Testis (tissue), 3 donors: ENCODE results near the gene GALE. TPM values are rescaled to one million over a fixed set of nuclear protein-coding genes. Genes with fewer than 3 reads are reported as not detected.

Experiments
- DNase-seq: peaks from one replicate; pipeline ENCODE4 v3.0.0-alpha.2; 2019
- H3K27ac ChIP-seq, 2 donors: fragments of 200-600 bp; sonication (generic); one replicate each; pipeline ENCODE4 v1.5.1; 2019
- H3K27me3 ChIP-seq: fragments of 200-600 bp; sonication (generic); one replicate; pipeline ENCODE4 v1.5.1; 2019
- H3K36me3 ChIP-seq: fragments of 200-600 bp; sonication (generic); one replicate; pipeline ENCODE4 v1.5.1; 2017; ENCODE audit warnings: low read depth; ENCODE audit errors: missing control alignments
- H3K4me1 ChIP-seq: fragments of 200-600 bp; sonication (generic); one replicate; pipeline ENCODE4 v1.5.1; 2019
- H3K4me3 ChIP-seq, 2 donors: fragments of 200-600 bp; sonication (generic); one replicate each; pipeline ENCODE4 v1.5.1; 2017 to 2019
- H3K9me3 ChIP-seq: fragments of 200-600 bp; sonication (generic); one replicate; pipeline ENCODE4 v1.5.1; 2017
- POLR2A ChIP-seq: fragments of 450-650 bp; IDR thresholded peaks from one replicate; pipeline ENCODE4 v1.6.1; 2017; ENCODE audit warnings: antibody characterized with exemption, mild to moderate bottlenecking, moderate library complexity
- WGBS, 2 donors: methylation state at CpG; one replicate each; pipeline ENCODE4 v1.1.5; 2018; 5-methylcytosine and 5-hydroxymethylcytosine counted together
- intact Hi-C: fragments of 100-400 bp; cut with DNase I; formaldehyde crosslinking; loops from one replicate; pipeline ENCODE4 v1.15.1; 2023; ENCODE audit warnings: low total_unique reads
- polyA plus RNA-seq: library from polyadenylated mRNA; stranded (reverse); fragments of 350-450 nt; fragmentation: Illumina TruSeq; extraction: RNeasy Lipid Tissue Mini Kit (QIAGEN cat#74804); gene quantifications from one replicate; pipeline ENCODE4 v1.2.3, GENCODE V29; 2014; ENCODE audit warnings: low read depth, low replicate concordance; ENCODE audit not compliant: insufficient read depth
- total RNA-seq, 2 donors: library from RNA; depleted of rRNA; stranded (reverse); fragments of >200 nt; gene quantifications; one replicate each; pipeline ENCODE4 v1.2.3, GENCODE V29; 2016
- TF ChIP-seq, protein P1 (sequence below), 3 experiments: fragments of 450-650 bp in 2 of 3; fragments of 200-600 bp in 1 of 3; sonication (generic) in 1 of 3; IDR thresholded peaks; one replicate each; pipeline ENCODE4 v1.5.1; 2016 to 2019; ENCODE audit warnings: antibody characterized with exemption in 3 of 3, mild to moderate bottlenecking in 2 of 3, moderate library complexity in 1 of 3

The GALE gene
- total and polyA plus RNA-seq, 3 donors from 2014 or later: 18.7 to 26.1 (median 23.2) TPM

- Histone ChIP-seq H3K4me3 (no peak overlapping the region), H3K9me3 (no peaks in the 10 kb centered on the region), H3K4me1 (peaks cover 10% of the 10 kb centered on the region), H3K27me3 (no peaks in the 10 kb centered on the region), H3K27ac (no peak overlapping the region), H3K36me3 (no peaks in the 10 kb centered on the region)
- WGBS, 2 donors: 47 to 56% methylated on average over 6 of the region's 6 CpGs
- intact Hi-C loops: no loop called here
- peak; percentile 70 for DNase-seq
- TF ChIP-seq POLR2A: no peak
- TF ChIP-seq, protein P1, sequence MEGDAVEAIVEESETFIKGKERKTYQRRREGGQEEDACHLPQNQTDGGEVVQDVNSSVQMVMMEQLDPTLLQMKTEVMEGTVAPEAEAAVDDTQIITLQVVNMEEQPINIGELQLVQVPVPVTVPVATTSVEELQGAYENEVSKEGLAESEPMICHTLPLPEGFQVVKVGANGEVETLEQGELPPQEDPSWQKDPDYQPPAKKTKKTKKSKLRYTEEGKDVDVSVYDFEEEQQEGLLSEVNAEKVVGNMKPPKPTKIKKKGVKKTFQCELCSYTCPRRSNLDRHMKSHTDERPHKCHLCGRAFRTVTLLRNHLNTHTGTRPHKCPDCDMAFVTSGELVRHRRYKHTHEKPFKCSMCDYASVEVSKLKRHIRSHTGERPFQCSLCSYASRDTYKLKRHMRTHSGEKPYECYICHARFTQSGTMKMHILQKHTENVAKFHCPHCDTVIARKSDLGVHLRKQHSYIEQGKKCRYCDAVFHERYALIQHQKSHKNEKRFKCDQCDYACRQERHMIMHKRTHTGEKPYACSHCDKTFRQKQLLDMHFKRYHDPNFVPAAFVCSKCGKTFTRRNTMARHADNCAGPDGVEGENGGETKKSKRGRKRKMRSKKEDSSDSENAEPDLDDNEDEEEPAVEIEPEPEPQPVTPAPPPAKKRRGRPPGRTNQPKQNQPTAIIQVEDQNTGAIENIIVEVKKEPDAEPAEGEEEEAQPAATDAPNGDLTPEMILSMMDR (IDR thresholded peaks at IDR 0.05): peak; percentile 38 to 60 (median 47)
Measured at GRCh38 chr1:23809751-23810171, 9.2 kb upstream of the GALE start.

DNA sequence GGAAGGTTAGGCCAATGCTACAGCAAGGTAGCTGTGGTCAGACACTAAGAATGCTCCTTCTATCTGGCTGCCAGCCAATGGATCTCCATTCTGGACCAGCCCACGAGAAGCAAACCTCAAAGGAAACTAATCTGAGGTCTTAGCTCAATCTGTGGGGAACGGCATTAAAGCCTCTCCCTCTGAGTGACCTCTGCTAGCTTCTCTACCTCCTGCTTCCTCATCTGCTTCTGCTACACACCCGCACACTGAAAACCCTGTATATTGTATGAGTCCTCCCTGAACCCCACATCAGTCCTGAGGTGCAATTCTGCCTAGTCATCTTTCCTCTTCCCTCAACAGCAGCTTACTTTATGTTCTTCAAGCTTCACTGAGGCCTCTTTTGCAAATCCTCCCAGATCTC is 6.9 kb upstream of the GALE start:
- Histone ChIP-seq H3K27me3 (no peaks in the 10 kb centered on the region), H3K4me1 (peaks cover 18% of the 10 kb centered on the region), H3K27ac (no peak overlapping the region), H3K36me3 (no peaks in the 10 kb centered on the region), H3K4me3 (no peak overlapping the region), H3K9me3 (no peaks in the 10 kb centered on the region)
- intact Hi-C loops: no loop called here
- WGBS, 2 donors: 69 to 74% methylated on average over 3 of the region's 3 CpGs
- no peak for DNase-seq
- TF ChIP-seq, protein P1 (IDR thresholded peaks at IDR 0.05): no peak
- no peak for TF ChIP-seq POLR2A

DNA sequence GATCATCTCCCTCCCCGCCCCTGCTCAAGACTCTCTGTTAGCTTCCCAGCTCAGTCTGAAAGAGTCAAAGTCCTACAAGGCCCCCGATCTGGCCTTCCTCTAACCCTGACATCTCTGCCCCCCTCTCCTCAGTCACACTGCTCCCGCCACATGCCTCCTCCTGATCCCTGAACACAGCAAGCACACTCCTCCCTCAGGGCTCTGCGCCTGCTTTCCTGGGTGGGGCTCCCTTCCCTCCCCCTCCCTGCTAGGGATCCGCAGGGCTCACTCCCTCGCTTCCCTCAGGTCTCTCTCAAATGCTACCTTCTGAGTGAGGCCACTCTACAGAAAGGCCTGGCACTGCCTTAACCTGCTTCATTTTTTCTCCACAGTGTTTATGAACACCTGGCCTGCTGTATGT is 5.7 kb upstream of the GALE start:
- no peak overlapping the region for H3K27ac ChIP-seq
- intact Hi-C loops: no loop called here
- no peaks in the 10 kb centered on the region for H3K9me3 ChIP-seq
- H3K36me3 ChIP-seq: no peaks in the 10 kb centered on the region
- peaks cover 30% of the 10 kb centered on the region for H3K4me1 ChIP-seq
- no peak for DNase-seq
- no peak overlapping the region for H3K4me3 ChIP-seq
- WGBS, 2 donors: 81 to 93% methylated on average over 6 of the region's 6 CpGs
- TF ChIP-seq, protein P1 (IDR thresholded peaks at IDR 0.05): no peak
- TF ChIP-seq POLR2A: no peak
- no peaks in the 10 kb centered on the region for H3K27me3 ChIP-seq

DNA sequence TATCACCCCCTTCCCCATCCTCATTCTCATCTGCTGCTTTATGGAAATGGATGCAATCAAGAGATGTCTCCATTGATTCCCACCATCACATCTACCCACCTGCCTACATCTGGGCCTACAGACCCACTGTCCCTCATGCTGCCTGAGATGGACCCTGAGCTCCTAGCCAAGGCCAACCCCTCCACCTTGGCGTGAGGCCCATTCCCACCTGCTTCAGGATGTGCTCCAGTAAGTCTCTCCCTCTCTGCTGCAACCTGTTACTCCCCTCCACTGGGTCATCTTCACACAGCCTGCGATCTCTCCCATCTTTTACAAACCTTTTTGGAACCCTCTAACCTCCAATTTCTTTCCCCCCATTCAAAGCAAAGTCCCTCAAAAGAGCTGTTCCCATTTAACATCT is 4.5 kb upstream of the GALE start:
- intact Hi-C loops: no loop called here
- DNase-seq: no peak
- TF ChIP-seq POLR2A: no peak
- TF ChIP-seq, protein P1 (IDR thresholded peaks at IDR 0.05): no peak
- H3K36me3 ChIP-seq: no peaks in the 10 kb centered on the region
- H3K27me3 ChIP-seq: no peaks in the 10 kb centered on the region
- H3K4me1 ChIP-seq: peaks cover 27% of the 10 kb centered on the region
- WGBS, 2 donors: 94 to 98% methylated on average over 2 of the region's 2 CpGs
- H3K27ac ChIP-seq: no peak overlapping the region
- no peak overlapping the region for H3K4me3 ChIP-seq
- no peaks in the 10 kb centered on the region for H3K9me3 ChIP-seq

DNA sequence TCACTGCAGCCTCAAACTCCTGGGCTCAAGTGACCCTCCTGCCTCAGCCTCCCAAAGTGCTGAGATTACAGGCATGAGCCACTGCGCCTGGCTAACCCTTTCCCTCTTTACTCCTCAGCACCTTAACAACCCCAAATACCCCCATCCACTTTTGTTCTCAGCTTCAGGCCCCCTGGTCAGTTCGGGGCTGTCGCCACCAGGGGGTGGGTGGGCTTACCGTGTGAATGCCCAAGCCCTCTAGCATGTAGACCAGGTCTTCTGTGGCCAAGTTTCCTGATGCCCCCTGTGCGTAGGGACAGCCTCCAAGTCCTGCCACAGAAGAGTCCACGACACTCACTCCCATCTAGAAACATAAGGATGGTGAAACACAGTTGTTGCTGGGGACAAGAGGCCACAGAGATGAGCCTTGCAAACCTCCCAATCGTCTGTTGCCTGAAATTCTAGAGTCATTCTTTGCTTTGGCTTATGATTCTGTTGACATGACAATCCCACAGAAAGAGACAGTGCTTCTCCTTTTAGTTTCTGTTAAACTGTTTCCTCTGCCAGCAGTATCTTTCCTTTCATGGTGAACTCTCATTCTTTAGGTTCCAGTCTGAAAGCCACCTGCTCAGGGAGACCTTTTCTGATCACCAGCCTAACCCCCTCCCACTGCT is 3.8 kb upstream of the GALE start:
- no peaks in the 10 kb centered on the region for H3K9me3 ChIP-seq
- intact Hi-C loops: no loop called here
- no peaks in the 10 kb centered on the region for H3K27me3 ChIP-seq
- WGBS, 2 donors: 80 to 84% methylated on average over 7 of the region's 7 CpGs
- peaks cover 22% of the 10 kb centered on the region for H3K4me1 ChIP-seq
- no peaks in the 10 kb centered on the region for H3K36me3 ChIP-seq
- H3K27ac ChIP-seq: no peak overlapping the region
- TF ChIP-seq, protein P1 (IDR thresholded peaks at IDR 0.05): no peak
- TF ChIP-seq POLR2A: no peak
- H3K4me3 ChIP-seq: no peak overlapping the region
- no peak for DNase-seq
